Uterus (tissue), 2 donors: ENCODE data around the gene SLC38A7.

Experiments used
- POLR2A ChIP-seq, 2 donors: fragments of 450-650 bp; IDR thresholded peaks; one replicate each; pipeline ENCODE4 v1.6.1; 2016; ENCODE audit warnings: antibody characterized with exemption in 2 of 2, mild to moderate bottlenecking in 1 of 2, moderate library complexity in 1 of 2
- TF ChIP-seq, protein P1 (sequence below), 4 experiments: fragments of 200-600 bp in 2 of 4; fragments of 450-650 bp in 2 of 4; sonication (generic) in 2 of 4; IDR thresholded peaks; one replicate each; pipeline ENCODE4 v1.5.1; 2016 to 2019; ENCODE audit warnings: antibody characterized with exemption in 4 of 4, mild to moderate bottlenecking in 2 of 4, moderate library complexity in 1 of 4

DNA sequence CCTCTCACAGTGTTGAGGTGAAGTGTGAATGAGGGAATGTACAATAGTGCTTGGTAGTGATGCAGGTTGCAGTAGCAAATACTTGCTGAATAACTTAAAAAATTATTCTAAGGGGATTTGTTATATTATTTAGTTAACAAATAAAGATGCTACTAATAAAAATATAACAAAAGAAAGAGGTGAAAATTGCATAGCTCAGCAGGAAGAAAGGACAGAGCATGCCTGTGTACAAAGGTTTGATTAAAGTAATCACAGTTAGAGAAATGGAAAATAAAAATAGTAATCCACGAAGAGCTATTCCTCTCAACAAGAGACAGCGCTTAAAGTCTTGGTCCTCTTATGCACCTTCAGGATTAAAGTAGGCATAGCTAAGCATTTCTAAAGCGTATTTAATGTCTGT is 38.5 kb upstream of the SLC38A7 start:
- TF ChIP-seq, protein P1, sequence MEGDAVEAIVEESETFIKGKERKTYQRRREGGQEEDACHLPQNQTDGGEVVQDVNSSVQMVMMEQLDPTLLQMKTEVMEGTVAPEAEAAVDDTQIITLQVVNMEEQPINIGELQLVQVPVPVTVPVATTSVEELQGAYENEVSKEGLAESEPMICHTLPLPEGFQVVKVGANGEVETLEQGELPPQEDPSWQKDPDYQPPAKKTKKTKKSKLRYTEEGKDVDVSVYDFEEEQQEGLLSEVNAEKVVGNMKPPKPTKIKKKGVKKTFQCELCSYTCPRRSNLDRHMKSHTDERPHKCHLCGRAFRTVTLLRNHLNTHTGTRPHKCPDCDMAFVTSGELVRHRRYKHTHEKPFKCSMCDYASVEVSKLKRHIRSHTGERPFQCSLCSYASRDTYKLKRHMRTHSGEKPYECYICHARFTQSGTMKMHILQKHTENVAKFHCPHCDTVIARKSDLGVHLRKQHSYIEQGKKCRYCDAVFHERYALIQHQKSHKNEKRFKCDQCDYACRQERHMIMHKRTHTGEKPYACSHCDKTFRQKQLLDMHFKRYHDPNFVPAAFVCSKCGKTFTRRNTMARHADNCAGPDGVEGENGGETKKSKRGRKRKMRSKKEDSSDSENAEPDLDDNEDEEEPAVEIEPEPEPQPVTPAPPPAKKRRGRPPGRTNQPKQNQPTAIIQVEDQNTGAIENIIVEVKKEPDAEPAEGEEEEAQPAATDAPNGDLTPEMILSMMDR (IDR thresholded peaks at IDR 0.05): no peak
- no peak for TF ChIP-seq POLR2A (IDR thresholded peaks at IDR 0.05)
